GM19328 (cell line): ENCODE results near the gene MAGI2.

ENCODE experiments used
- ATAC-seq: cut with Tn5 transposase; IDR thresholded peaks from one replicate; pipeline ENCODE4 v1.9.1; 2021; ENCODE audit warnings: mild to moderate bottlenecking, moderate library complexity; ENCODE audit not compliant: unreplicated experiment

The MAGI2 gene

DNA sequence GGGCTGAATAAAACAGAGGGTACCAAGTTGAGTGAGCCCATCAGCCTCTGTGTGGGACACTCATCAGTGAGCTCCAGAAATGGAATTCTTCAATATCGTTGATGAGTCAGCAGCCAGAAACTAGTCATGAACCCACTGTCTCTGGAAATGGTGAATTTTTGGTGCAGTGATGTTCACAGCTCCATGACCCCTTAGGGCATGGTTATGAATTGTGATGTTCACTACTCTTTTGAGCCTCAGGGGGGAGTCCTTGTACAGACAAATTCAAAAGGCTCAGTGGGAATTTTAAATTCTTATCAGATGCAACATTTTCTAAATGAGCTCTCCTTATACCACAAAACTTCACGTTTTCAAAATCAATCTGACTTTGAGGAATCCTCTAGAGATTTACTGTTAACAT lies 1319.2 kb downstream of the MAGI2 start:
- ATAC-seq, result peak; percentile 56

DNA sequence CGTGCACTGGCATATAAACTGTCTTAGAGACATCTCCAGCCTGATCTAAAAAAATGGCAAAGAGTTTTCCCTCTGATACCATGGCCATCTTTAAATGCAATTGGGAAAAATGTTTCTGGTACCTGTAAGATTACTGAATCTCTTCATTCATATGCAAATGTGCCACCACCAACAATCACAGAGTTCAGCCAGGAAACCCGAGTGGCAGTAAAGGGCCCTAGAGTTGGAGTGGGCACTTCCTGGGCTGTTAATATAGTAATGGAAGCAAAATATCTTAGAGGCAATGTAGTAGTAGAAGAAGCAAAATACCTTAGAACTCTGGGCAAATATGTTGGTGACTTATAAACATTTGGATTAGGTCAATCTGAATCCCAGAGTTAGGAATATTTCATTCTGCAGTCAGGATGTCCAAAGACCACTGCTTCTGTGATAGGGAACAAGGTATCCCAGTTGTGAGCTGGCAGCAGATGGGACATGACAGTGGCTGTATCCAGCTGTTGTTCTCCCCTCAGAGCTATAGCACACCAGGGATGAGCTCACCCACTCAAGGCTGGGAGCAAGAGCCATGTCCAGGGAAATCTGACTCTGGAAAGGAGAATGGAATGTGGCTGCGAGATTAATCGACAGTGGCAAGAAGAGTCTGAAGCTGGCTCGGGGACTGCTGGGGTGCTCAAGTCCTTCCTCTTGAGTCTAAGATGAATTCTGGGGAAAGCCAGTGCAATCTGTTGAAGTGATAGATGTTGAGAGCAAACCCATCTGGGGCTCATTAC lies 1322.8 kb downstream of the MAGI2 start:
- no peak for ATAC-seq

DNA sequence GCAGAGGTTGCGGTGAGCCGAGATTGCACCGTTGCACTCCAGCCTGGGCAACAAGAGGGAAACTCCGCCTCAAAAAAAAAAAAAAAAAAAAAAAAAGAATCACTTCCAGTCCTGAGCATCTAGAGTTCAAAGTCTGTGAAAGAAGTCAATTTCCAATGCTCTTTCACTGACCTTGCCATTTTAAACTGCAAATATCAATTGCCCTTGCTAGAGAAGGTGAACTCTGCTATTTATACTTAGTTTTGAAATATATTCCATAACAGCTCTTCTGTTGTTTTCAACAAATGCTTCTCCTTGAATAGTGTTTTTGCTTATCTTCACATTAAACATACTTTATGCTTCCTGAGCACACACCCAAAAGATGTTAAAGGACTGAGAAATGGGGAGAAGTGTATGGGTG lies 1323.6 kb downstream of the MAGI2 start:
- no peak for ATAC-seq

DNA sequence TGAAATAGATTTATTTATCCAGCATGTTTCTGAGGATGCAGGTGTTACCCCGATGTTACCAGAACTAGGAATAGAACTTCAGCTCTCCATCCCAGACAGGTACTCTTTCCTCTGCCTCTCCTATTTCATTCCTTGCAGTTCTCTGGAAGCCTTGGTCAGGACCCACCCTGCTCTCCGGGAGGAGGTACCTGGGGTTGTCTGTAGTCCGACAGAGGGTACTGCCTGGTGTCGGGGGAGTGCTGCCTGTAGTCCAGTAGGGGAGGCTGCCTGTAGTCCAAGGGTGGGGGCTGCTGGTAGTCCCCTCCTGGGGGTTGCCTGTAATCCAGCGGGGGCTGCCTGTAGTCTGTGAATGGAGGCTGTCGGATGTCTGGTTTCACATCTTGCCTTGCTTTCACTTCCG lies 1326.5 kb downstream of the MAGI2 start:
- no peak for ATAC-seq

DNA sequence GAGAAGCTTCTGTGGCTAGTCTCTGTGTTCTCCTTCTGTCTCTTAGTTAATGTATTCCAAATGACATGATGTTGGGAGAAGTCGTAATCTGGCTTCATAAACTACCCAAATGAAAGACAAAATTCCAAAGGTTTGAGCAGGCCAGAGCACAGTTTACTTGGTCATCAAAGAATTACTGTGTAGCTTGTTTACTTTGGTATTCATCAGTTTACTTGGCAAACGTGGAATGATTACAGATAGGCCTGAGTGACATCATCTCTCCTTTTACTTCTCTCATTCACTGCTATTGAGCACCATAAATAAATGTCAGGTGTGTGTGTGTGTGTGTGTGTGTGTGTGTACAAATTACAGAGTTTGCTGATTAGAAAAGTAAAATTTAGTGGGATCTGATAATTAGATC lies 1327.6 kb downstream of the MAGI2 start:
- no peak for ATAC-seq

DNA sequence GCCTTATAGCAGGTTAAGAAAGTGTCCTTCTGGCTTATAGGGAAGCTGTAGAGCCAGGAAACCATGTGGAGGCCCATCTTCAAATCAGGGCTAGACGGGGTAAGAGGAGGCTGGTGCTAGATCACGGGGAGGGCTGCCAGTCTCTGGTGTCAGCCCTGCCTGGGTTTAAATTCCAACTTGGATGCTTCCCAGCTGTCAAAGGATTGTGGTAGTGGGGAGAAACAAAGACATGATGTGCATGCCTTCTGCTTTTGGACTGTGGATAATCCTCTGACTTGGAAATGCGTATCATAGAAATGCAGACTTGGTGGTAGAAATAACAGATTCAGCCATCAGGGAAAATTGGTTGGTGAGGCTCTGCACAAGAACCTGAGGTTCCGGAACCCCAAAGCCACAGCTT lies 1329.3 kb downstream of the MAGI2 start:
- no peak for ATAC-seq

DNA sequence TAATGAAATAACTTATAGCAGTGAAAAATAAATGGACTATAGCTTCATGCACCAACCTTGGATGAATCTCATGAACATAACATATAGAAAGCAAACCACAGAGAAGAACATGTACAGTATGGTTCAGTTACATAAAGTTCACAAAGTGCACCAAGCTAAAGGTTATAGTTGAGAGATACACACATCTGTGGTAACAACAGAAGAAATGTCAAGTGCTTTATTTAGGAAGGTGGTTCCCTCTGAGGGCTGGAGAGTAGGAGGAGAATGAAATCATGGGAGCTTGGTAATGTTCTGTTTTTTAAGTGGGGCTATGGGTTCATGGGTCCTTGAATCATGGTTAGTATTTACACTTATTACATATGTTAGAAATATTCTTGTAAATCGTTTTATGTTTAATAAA lies 1331.6 kb downstream of the MAGI2 start:
- ATAC-seq, result no peak

DNA sequence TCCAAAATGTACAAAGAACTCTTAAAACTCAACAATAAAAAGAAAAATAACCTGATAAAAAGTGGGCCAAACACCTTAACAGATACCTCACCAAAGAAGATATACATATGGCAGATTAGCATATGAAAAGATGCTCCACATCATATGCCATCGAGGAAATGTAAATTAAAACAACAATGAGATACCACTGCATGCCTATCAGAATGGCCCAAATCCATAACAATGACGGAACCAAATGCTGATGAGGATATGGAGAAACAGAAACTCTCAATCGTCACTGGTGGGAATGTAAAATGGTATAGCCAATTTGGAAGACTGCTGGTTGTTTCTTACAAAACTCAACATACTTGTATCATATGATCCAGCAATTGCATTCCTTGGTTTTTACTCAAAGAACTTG lies 1335.0 kb downstream of the MAGI2 start:
- ATAC-seq, result no peak

DNA sequence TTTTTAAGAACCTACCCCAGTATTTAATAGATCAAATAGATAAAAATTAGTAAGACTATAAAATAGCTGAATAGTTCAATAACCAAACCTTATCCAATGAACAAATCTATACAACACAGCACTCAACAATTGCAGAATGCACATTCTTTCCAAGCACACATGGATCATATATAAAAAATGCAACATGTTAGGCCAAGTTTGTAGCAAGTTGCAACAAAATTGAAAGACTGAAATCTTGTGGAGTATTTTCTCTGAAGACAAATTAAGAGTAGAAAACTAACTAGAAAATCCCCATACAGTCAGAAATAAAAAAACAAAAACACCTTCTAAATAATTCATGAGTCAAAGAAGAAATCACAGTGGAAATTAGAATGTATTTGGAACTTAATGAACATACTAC lies 1337.6 kb downstream of the MAGI2 start:
- no peak for ATAC-seq

DNA sequence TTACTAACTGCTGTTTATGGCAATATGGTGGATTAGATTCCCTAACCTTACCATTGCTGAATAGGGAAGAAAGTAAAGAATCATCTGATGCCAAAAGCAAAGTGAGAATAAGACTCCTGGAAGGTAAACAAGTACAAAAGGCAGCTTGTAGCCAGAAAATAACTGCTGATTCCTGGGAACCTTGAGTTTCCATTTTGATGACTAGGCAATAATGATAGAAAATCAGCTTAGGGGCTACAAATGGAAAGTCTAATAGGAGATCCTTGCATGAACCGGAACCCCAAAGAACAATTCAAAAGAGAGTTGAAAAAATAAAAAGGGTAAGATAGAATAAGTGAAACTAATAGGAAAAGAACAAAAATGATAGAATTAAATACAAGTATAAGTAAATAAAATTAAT lies 1338.5 kb downstream of the MAGI2 start:
- ATAC-seq, result no peak

DNA sequence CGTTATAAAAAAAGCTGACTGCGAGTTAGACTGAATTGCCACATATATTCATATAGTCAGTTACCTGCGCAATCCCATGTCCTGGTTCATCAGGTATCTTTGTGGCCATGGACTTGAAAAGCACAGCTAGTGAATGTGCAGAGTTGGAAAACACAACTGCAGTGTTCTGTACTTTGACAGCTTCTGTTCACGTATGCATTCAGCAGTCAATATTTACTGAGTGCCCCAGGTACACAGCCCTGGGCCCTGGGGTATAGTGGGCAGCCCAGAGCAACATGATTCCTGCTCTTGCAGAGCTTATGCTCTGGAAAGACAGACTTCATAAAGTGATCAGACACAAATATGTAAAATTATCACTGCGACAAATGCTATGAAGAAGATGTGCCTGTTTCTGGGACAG lies 1341.0 kb downstream of the MAGI2 start:
- no peak for ATAC-seq

DNA sequence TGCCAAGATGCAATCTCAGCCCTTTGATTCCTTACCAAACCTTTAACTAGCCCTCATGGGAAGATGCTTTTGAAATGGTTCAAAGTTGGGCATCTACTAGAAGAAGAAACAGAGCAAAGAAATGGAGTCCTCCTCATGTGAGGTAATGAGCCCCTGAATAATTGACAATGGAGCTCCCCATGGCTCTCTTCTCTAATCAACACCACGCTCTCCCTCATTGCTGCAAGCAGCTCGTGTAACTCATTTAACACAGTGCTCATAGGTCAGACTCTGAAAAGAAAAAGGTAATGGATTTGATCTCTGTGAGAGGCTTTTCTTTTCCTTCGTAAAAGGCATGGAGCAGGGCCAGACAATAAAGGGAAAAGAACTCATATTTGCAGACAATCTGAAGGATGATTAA lies 1342.1 kb downstream of the MAGI2 start:
- ATAC-seq, result no peak

DNA sequence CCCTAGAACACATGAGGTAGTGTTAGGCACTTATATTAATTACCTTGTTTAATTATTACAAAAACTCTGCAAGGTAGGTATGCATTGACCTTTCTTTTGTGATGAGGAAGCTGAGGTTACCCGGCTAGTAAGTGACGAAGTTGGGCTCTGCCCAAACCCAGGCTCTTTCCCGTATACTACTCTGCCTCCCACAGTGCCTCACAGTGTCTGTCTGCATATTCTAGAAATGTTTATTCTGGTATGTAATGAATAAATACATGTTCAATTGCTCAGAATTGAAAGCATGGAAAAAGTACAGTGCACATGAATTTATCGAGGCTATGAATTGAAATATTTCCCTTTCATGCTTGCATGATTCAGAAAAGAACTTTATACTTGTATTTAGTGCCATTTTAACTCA lies 1350.0 kb downstream of the MAGI2 start:
- ATAC-seq, result no peak

DNA sequence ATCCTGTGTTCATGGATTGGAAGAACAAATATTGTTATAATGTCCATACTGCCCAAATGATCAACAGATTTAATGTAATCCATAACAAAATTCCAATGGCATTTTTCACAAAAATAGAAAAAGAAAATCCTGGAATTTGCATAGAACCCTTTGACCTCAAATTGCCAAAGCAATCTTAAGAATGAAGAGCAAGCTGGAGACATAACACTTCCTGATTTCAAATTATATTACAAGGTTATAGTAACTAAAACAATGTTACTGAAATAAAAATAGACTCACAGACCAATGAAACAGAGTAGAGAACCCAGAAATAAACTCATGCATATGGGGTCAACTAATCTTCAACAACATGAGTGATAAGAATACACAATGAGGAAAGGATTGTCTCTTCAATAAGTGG lies 1352.4 kb downstream of the MAGI2 start:
- ATAC-seq, result no peak

DNA sequence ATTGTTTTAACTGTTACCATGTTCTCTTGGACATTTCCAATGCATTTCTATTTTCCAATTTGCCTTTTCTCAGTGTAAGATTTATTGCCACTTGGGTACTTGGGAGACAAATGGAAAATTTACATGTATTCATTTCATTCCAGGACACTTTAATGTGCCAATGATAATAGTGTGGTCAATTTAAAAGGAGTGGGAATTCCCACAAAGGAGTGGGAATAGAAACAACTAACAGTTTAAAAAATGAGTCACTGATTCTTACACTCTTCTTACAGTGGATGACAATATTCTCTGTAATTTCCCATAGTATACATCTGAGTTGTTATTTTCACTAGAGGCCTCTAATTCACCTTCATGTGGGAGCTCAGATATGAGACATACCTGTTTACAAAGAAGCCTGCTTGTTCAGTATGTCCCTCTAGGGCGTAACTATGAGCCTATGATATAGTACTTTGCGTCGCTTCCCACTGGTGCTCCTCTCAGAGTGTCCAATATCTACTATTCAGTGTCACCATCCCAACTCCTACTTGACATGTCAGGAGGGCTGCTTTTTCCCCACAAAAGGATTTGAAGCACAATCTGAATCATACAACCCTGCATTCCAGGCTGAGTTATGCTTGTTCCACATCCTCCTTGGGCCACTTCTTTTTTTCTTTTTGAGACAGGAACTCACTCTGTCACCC lies 1353.6 kb downstream of the MAGI2 start:
- no peak for ATAC-seq

DNA sequence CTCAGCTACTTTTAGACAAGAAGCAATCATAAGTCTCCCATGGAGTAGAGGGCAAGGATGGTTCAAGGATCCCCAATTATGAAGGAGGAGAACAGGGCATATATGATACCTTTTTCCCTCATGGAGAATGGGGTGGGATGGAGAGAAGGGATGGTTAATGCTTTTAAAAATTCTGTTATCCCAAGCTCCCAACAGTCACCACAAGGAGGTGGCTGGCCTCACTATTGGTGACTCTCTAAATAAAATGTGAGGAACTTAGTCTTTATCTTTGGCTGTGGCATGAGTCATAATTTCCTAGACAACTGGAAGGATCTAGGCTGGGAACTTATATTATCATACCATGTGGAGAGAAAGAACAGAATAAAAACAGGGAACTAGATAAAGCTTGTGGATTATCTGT lies 1357.9 kb downstream of the MAGI2 start:
- no peak for ATAC-seq

DNA sequence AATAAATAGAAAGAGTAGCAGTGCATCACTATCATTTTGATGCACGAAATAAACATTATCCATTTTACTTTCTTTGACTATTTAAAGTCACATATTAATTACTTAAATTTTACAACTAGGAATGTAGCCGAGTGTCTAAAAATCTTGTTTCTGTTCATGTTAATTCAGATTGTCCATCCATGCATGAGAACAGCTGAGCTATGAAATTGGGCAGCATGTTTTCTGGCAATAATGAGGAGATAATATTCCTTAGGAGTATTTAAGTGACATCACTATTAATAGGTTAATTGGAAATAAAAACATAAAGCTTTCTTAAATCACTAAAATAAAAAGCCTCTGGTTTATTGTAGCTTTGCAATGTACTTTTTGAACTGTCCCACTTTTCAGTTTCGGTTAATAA lies 1361.1 kb downstream of the MAGI2 start:
- ATAC-seq, result no peak

DNA sequence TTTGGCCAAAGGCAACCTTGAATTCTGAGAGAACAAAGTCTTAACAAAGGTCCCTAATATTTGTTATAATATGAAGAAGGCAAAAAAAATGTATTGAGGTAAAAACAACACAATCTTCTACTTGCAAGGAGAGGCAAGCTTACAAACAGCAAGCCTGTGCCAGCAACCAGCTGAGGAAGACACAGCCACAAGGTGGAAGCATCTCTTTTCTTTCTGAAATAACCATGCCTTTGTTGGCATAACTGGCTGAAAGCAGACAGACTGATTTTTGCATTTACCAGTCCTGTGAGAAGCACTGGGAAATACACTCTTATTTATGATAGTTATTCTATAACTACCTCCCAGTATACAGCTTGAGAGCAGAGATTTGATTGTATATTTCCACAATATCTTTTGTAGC lies 1362.9 kb downstream of the MAGI2 start:
- no peak for ATAC-seq

DNA sequence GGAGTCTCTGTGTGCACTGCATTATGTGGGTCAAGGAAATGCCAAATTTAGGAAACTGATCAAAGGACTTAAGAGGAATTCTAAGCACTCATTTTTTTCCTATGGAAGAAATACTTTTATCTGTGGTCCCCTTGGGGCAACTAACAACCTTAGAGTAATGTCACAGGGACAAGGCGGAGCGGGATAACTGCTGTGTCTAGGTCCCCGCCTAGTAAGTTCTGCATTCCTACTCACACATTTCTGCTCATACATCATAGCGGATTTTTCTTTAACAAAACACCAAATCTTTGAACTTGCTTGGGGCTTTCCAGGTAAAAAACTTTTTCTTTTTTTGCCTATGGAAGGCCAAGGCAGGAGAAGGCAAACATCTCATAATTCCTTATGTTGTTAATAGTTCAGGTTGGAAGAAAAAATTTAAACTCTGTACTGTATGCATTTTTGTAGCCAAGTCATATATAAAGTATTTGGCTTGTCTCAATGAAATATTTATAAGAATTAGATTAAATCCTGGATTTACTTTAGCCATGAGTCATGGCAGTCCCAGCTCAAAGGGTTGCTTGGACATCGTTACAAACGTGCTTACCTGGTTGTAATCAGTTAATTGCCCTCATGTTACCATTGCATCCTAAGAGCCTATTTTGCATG lies 1369.9 kb downstream of the MAGI2 start:
- no peak for ATAC-seq

DNA sequence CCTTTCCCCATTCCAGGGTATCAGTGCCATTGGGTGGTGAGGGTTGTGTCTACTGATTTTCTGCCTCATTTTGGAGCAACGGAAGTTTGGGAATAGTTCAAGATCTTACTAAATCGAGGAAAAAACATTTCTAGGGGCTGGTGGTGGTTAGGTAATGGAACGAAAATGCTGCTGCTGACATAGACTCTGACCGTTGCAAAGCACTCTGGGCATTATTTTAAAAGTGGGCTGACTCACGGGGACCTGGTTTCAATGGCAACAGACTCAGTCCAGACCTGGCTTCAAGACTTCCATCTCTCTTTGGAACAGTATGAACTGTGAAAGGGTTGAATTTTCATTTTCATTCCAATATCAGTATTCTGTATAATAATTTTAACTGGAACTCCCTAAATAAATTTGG lies 1370.9 kb downstream of the MAGI2 start:
- no peak for ATAC-seq

DNA sequence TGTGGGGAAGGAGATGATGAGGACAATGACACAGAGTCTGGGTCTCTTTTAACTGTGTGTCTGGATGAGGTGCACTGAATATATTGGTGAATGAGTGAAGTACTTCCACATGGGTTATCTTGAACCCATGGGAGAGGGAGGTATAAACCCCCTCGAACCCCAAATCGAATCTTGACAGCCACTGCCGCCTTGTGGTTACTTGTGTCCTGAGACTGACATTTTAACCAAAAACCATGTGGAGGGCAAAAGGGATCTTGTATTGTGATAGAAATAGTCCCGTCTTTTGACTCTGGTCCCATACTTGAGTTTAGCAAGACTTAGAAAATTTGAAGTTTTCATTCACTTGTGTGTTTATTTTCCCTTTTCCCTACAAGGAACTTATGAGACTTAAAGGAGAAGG lies 1371.6 kb downstream of the MAGI2 start:
- ATAC-seq, result no peak

DNA sequence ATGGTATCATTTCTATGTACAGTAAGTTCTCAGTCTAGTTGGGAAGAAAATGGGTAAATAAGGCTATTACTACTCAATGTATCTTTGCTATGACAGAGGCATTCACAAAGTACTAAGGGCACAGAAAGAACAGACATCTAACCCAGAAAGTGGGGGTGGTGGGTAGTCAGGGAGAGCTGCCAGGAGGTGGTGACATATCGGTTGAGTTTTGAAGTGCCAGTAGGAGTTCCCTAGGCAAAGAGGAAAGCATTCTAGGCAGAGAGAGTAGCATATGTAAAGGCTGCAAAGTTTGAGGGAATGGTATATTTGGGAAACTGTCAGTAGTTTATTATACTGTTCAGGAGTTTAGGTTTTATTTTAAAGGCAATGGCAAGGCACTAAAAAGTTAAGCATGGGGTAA lies 1372.1 kb downstream of the MAGI2 start:
- ATAC-seq, result no peak
